ENCODE data around the gene OLFM1. TPM values are rescaled to one million over a fixed set of nuclear protein-coding genes. Genes with fewer than 3 reads are reported as not detected.

OLFM1 gene
- total and polyA plus RNA-seq, 9 of the 15 experiments (the other 6 are each of a cell fraction or from before 2014, with no cell fraction given), result not detected

DNA sequence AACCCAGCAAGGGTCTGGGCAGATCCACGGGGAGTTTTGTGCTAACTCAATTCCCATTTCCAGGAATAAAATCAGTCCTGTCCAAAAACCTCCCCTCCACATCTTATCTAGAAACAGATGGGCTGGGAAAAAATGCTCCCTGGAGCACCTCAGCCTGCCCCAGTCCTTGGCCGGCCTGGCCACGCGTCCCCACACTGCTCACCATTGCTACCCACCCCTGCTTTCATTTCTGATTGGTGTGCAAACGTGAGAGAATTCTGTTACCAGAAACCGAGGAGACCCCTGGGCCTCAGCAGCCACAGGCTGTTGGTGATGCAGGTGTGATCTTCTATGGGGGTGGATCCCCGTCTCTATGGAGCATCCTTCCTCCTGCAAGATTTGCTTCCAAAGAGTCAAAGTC, 38.0 kb upstream of the OLFM1 start:
- intact Hi-C loops (cut with micrococcal nuclease) (no loop called here), in situ Hi-C loops (cut with MboI) (no loop called here)
- Histone ChIP-seq H3K27ac (ENCODE audit: extremely low read depth, low read depth, low read length) (no peak overlapping the region), H3K4me3 (no peak overlapping the region), H2AFZ (ENCODE audit: low read depth, low read length) (no peak overlapping the region), H3K9me3 (replicated peaks; ENCODE audit: control insufficient read depth, insufficient read depth, low read depth, low read length) (no peaks in the 10 kb centered on the region), H3K36me3 (ENCODE audit: control insufficient read depth, insufficient read depth, low read length) (no peaks in the 10 kb centered on the region), H4K20me1 (replicated peaks; ENCODE audit: control insufficient read depth, insufficient read depth, low read length) (no peaks in the 10 kb centered on the region; the same call in none of the 2 replicates), H3K27me3 (ENCODE audit: control insufficient read depth in 2 of 2, insufficient read depth in 2 of 2, low read length in 2 of 2) (peaks cover 3 to 61% of the 10 kb centered on the region in 2 experiments; a peak in 4 of 5 replicates), H3K9me1 (ENCODE audit: control insufficient read depth, insufficient read depth, low read length) (no peaks in the 10 kb centered on the region), H3K79me2 (ENCODE audit: control insufficient read depth, insufficient read depth, low read length) (no peaks in the 10 kb centered on the region), H3K9ac (ENCODE audit: insufficient read depth in 1 of 2, low read depth in 2 of 2, low read length in 2 of 2) (no peak overlapping the region), H3K4me2 (ENCODE audit: insufficient read depth, low read length) (no peak overlapping the region), H3K4me1 (replicated peaks in 1 of 2; ENCODE audit: control insufficient read depth in 2 of 2, insufficient read depth in 2 of 2, low read length in 2 of 2) (no peaks in the 10 kb centered on the region)
- POLR2A ChIA-PET, result no interaction called here
- DNase-seq (ENCODE audit: extremely low read depth in 1 of 4, low spot score in 3 of 4), result no peak
- no TSS peak for BruUV-seq (replicated peaks)
- ATAC-seq, result no peak
- WGBS (ENCODE audit: insufficient coverage, low coverage, missing lambda C conversion rate), result 4% methylated on average over 6 of the region's 7 CpGs
- TF ChIP-seq TCFL5 (CRISPR knock-in tag; conservative IDR thresholded peaks at IDR 0.05) (no peak), TCF15 (CRISPR knock-in tag; IDR thresholded peaks at IDR 0.05) (no peak), ZBTB8A (IDR thresholded peaks at IDR 0.05; ENCODE audit: partially characterized antibody) (no peak)
- CTCF ChIA-PET (ENCODE audit: low intra/inter-chr PET ratio), result no interaction called here
- FAIRE-seq, result no peak

GRCh38 chr9:135050072-135050990, 37.1 kb upstream of the OLFM1 start:
- TF ChIP-seq MECOM (CRISPR knock-in tag; IDR thresholded peaks at IDR 0.05), result no peak
- no peak for TF ChIP-seq TOE1 (IDR thresholded peaks at IDR 0.05; ENCODE audit: borderline replicate concordance)
- TF ChIP-seq TOE1 (CRISPR knock-in tag; IDR thresholded peaks at IDR 0.05; ENCODE audit: borderline replicate concordance, low read depth), result no peak
- no peak for TF ChIP-seq ZNF830 (CRISPR knock-in tag; IDR thresholded peaks at IDR 0.05)
- no peaks in the 10 kb centered on the region; the same call in none of the 2 replicates for H4K20me1 ChIP-seq (replicated peaks; ENCODE audit: control insufficient read depth, insufficient read depth, low read length)
- peaks cover 2 to 58% of the 10 kb centered on the region in 2 experiments; a peak in 4 of 5 replicates for H3K27me3 ChIP-seq (ENCODE audit: control insufficient read depth in 2 of 2, insufficient read depth in 2 of 2, low read length in 2 of 2)
- no peaks in the 10 kb centered on the region for H3K36me3 ChIP-seq (ENCODE audit: control insufficient read depth, insufficient read depth, low read length)
- H3K4me2 ChIP-seq (ENCODE audit: insufficient read depth, low read length), result no peak overlapping the region
- CTCF ChIA-PET (ENCODE audit: low intra/inter-chr PET ratio), result no interaction called here
- ATAC-seq (no peak), FAIRE-seq (no peak), DNase-seq (ENCODE audit: extremely low read depth in 1 of 4, low spot score in 3 of 4) (no peak)
- no peak overlapping the region for H3K27ac ChIP-seq (ENCODE audit: extremely low read depth, low read depth, low read length)
- BruUV-seq (replicated peaks), result no TSS peak
- H3K4me3 ChIP-seq, result no peak overlapping the region
- H2AFZ ChIP-seq (ENCODE audit: low read depth, low read length), result no peak overlapping the region
- H3K9me1 ChIP-seq (ENCODE audit: control insufficient read depth, insufficient read depth, low read length), result no peaks in the 10 kb centered on the region
- no peaks in the 10 kb centered on the region for H3K9me3 ChIP-seq (replicated peaks; ENCODE audit: control insufficient read depth, insufficient read depth, low read depth, low read length)
- 1% methylated on average over 31 of the region's 31 CpGs for WGBS (ENCODE audit: insufficient coverage, low coverage, missing lambda C conversion rate)
- in situ Hi-C loops (cut with MboI) (no loop called here), intact Hi-C loops (cut with micrococcal nuclease) (no loop called here)
- no peaks in the 10 kb centered on the region for H3K79me2 ChIP-seq (ENCODE audit: control insufficient read depth, insufficient read depth, low read length)
- H3K9ac ChIP-seq (ENCODE audit: insufficient read depth in 1 of 2, low read depth in 2 of 2, low read length in 2 of 2), result no peak overlapping the region
- H3K4me1 ChIP-seq (replicated peaks in 1 of 2; ENCODE audit: control insufficient read depth in 2 of 2, insufficient read depth in 2 of 2, low read length in 2 of 2), result no peaks in the 10 kb centered on the region
- POLR2A ChIA-PET, result no interaction called here

Measured in K562 (cell line).